Activated CD8-positive, alpha-beta memory T cell treated with anti-CD3 and anti-CD28 coated beads, Interleukin-2, amount 10 ng/mL, durations not matched to agents 7 days and 5 days (primary cell): ENCODE measurements around the gene PHKG1. TPM values are rescaled to one million over a fixed set of nuclear protein-coding genes. Genes with fewer than 3 reads are reported as not detected.
A peak's percentile ranks its signal among the peaks of the same experiment; 100 is the strongest.
"Not testable (repeated sequence)": the region's sequence is repeated elsewhere in the genome, so short reads cannot be mapped to it uniquely, and the experiment has no call there.

Source experiments
- ATAC-seq: fragments of 150-1000 bp; cut with Tn5 transposase; one replicate; pipeline ENCODE4 v1.10.0; 2021; ENCODE audit warnings: moderate library complexity
- CTCF ChIA-PET: fragments of 350-600 bp; sonication (Branson Sonifier 250); formaldehyde crosslinking; loops from one replicate; lab custom pipeline; 2021; ENCODE audit warnings: antibody characterized with exemption; lab: Charles Lee
- DNase-seq: peaks from one replicate; pipeline ENCODE4 v3.0.0-alpha.2; 2020
- H3K27ac Mint-ChIP-seq: one replicate; pipeline ENCODE4 v1.8.0; 2021; ENCODE audit warnings: mild to moderate bottlenecking, mixed read lengths
- H3K27me3 Mint-ChIP-seq: one replicate; pipeline ENCODE4 v1.8.0; 2021; ENCODE audit warnings: mixed read lengths
- H3K36me3 Mint-ChIP-seq: one replicate; pipeline ENCODE4 v1.8.0; 2021; ENCODE audit warnings: mild to moderate bottlenecking, mixed read lengths
- H3K4me1 Mint-ChIP-seq: one replicate; pipeline ENCODE4 v1.8.0; 2021; ENCODE audit warnings: mixed read lengths
- H3K4me3 Mint-ChIP-seq: one replicate; pipeline ENCODE4 v1.8.0; 2021; ENCODE audit warnings: mild to moderate bottlenecking, moderate library complexity, mixed read lengths
- H3K9me3 Mint-ChIP-seq: one replicate; pipeline ENCODE4 v1.8.0; 2022; ENCODE audit warnings: low read depth, mixed read lengths
- total RNA-seq, 2 experiments: library from RNA; stranded (reverse); gene quantifications; one replicate each; pipeline ENCODE4 v1.2.3, GENCODE V29; 2021

The PHKG1 gene
- total RNA-seq: 1 to 10 TPM; 1.8 to 2.5 TPM

DNA sequence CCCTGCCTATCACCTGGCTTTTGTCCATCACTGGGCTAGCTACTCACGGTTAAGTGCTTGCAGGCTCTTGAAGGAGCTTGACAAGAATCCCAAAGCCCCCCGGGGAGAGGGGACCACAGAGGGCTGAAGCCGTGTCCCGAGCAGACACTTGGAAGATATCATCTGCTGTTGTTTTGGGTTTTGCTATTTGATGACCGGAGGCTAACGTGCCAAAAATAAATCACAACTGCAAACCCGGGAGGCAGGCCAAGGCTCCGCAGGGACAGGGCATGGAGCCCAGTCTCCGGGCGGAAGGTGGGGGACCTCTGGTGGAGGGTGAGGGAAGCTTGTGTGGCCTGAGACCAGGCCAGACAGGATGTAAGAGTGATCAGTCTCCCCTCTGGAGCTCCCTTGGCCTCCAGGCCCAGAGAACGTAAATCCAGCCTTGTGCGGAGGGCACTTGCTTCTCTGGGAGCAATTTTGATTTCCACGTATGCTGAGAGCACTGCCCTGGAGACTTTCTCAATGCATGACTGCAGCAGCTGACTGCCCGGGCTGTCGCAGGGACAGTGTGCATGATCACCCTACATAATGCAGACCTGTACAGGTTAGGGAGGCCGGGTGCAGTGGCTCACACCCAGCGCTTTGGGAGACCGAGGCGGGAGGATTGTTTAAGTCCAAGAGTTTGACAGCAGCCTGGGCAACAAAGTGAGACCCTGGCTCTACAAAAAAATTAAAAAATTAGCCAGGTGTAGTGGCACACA, at the start of gene PHKG1:
PHKG1 (minus strand) TSS at position 164 of the 743 bp plus-strand sequence. CDS start 4,011 bp downstream, outside the sequence.
- no peak within 1 kb of the TSS for H3K27ac Mint-ChIP-seq

DNA sequence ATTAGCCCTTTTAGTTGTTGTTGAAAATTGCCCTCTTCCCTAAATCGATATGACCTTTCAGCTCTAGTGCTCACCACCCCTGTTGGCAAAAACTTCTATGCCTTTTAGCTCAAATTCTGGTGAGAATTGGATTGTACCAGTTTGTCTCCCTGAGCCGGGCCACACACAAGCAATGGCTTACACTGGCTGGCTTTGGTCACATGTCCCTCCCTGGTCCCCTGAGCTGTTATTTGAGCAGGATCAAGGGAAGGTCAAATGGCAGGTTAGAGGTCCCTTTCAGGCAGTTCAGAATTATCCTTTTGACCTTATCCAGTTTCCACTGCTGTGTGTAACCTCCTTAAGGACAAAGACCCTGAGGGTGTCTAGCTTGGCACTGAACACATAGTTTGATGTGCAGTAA, 38.3 kb upstream of the PHKG1 start:
- H3K4me1 Mint-ChIP-seq, H3K4me3 Mint-ChIP-seq, ATAC-seq, CTCF ChIA-PET, H3K27ac Mint-ChIP-seq, DNase-seq, H3K27me3 Mint-ChIP-seq, H3K36me3 Mint-ChIP-seq, H3K9me3 Mint-ChIP-seq: not testable (repeated sequence)

More for the DNA sequence above, at the start of gene PHKG1:
- ATAC-seq (no peak), DNase-seq (no peak)
- H3K27me3 Mint-ChIP-seq: no peaks in the 10 kb centered on the region
- H3K9me3 Mint-ChIP-seq: no peaks in the 10 kb centered on the region
- CTCF ChIA-PET: interaction anchor here (2.1 kb wide), 1 partner anchor 19 kb away, joined by 4 read pairs; no protein-coding TSS in a partner anchor
- peaks cover 5% of the 10 kb centered on the region for H3K4me1 Mint-ChIP-seq
- no peak within 1 kb of the TSS for H3K4me3 Mint-ChIP-seq
- H3K36me3 Mint-ChIP-seq: peaks cover 8% of the 10 kb centered on the region

DNA sequence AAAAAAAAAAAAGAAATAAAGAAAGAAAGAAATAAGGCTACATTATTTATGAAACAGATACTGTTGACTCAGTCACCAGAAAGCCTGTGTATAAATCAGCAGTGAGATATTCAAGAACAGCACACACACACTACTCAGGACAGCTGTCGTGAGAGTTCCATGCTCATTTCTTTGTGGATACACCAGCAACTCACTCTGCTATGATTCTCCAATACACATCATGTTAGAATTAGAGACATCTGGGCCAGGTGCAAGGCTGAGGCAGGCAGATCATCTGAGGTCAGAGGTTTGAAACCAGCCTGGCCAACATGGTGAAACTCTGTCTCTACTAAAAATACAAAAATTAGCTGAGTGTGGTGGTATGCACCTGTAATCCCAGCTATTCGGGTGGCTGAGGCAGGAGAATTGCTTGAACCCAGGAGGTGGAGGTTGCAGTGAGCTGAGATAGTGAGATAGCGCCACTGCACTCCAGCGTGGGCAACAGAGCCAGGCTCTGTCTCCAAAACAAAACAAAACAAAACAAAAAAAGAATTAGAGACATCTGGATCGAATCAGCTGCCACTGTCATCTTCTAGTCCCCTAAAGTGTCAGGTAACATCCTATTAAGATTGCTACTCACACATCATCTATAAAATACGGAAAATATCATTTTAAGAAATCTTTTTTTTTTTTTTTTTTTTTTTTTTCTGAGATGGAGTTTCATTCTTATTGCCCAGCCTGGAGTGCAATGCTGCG, 34.7 kb upstream of the PHKG1 start:
- H3K27ac Mint-ChIP-seq: no peak overlapping the region
- CTCF ChIA-PET: no interaction called here
- no peaks in the 10 kb centered on the region for H3K27me3 Mint-ChIP-seq
- no peaks in the 10 kb centered on the region for H3K36me3 Mint-ChIP-seq
- no peak overlapping the region for H3K4me3 Mint-ChIP-seq
- no peaks in the 10 kb centered on the region for H3K4me1 Mint-ChIP-seq
- DNase-seq: no peak
- ATAC-seq: no peak
- H3K9me3 Mint-ChIP-seq: peaks cover 2% of the 10 kb centered on the region

- CTCF ChIA-PET: no interaction called here
- Mint-ChIP-seq H3K27ac (no peak overlapping the region), H3K27me3 (no peaks in the 10 kb centered on the region), H3K4me1 (no peaks in the 10 kb centered on the region), H3K4me3 (no peak overlapping the region), H3K9me3 (peaks cover 2% of the 10 kb centered on the region), H3K36me3 (no peaks in the 10 kb centered on the region)
- no peak for ATAC-seq
- no peak for DNase-seq
These were observed 33.1 kb upstream of the PHKG1 start for GRCh38 chr7:56125831-56126230.

DNA sequence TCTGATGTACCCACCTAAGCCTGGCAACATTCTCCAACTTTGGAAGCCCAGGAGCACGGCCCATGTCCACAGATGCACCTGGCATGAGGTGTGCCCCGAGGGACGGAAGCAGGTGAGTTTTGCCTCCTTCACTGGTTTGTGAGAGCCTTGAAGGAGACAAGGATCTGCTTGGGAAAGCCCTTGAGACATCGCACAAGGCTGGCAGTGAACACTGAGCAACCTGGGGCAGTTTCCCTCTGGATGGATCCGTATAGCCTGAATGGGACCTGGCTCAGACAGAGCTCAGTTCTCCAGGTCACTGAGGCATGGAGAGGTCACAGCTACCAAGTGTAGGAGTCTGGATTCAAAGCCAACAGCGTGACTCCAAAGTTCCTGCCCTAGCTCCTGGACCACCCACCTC, 32.2 kb upstream of the PHKG1 start:
- H3K27ac Mint-ChIP-seq: no peak overlapping the region
- H3K9me3 Mint-ChIP-seq: peaks cover 2% of the 10 kb centered on the region
- no peaks in the 10 kb centered on the region for H3K4me1 Mint-ChIP-seq
- DNase-seq (no peak), ATAC-seq (no peak)
- no peaks in the 10 kb centered on the region for H3K27me3 Mint-ChIP-seq
- H3K36me3 Mint-ChIP-seq: no peaks in the 10 kb centered on the region
- CTCF ChIA-PET: no interaction called here
- no peak overlapping the region for H3K4me3 Mint-ChIP-seq

DNA sequence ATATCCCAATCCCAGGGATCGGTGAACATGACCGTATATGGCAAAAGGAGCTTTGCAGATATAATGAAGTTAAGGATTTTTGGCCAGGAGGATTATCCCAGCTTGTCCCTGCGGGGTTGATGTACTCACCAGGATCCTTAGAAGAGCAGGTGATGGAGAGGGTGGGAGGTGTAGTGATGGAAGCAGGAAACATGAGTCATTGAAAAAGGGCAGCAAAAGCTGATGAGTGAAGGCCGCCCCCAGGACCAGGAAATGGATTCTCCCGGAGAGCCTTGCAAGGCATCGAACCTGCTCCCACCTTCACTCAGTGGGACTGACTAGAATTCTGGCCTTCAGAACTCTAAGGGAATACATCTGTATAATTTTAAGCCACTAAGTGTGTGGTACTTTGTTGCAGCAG, 28.7 kb upstream of the PHKG1 start:
- CTCF ChIA-PET: no interaction called here
- Mint-ChIP-seq H3K9me3 (no peaks in the 10 kb centered on the region), H3K4me3 (no peak overlapping the region), H3K27me3 (peaks cover 15% of the 10 kb centered on the region), H3K27ac (no peak overlapping the region), H3K4me1 (no peaks in the 10 kb centered on the region), H3K36me3 (no peaks in the 10 kb centered on the region)
- no peak for DNase-seq
- no peak for ATAC-seq

- no peak within 1 kb of the TSS for H3K27ac Mint-ChIP-seq
- no peaks in the 10 kb centered on the region for H3K4me1 Mint-ChIP-seq
- H3K4me3 Mint-ChIP-seq: no peak within 1 kb of the TSS
- DNase-seq: no peak
- H3K9me3 Mint-ChIP-seq: no peaks in the 10 kb centered on the region
- H3K36me3 Mint-ChIP-seq: no peaks in the 10 kb centered on the region
- peaks cover 18% of the 10 kb centered on the region for H3K27me3 Mint-ChIP-seq
- CTCF ChIA-PET: interaction anchor here (1.4 kb wide), 1 partner anchor 82 kb away, joined by 3 read pairs; no protein-coding TSS in a partner anchor
- ATAC-seq: no peak
These were observed 23.2 kb upstream of the PHKG1 start, which contains the start of gene NUPR2 for GRCh38 chr7:56115852-56116538. NUPR2 (minus strand) TSS chr7:56116417; CDS start chr7:56116314, 103 bp downstream.

DNA sequence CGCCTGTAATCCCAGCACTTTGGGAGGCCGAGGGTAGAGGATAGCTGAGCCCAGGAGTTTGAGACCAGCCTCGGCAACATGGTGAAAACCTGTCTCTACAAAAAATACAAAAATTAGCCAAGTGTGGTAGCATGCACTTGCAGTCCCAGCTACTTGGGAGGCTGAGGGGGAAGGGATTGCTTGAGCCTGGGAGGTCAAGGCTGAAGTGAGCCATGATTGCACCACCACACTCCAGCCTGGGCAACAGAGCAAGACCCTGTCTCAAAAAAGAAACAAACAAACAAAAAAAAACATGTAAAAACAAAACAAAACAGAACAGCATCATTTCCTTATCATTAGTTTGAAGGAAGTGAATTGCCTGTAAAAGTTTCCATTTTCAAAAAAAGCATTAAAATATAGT, 19.5 kb upstream of the PHKG1 start:
- H3K4me3 Mint-ChIP-seq, H3K27ac Mint-ChIP-seq, H3K27me3 Mint-ChIP-seq, DNase-seq, H3K9me3 Mint-ChIP-seq, ATAC-seq, CTCF ChIA-PET, H3K36me3 Mint-ChIP-seq: not testable (repeated sequence)
- peaks cover 11% of the 10 kb centered on the region for H3K4me1 Mint-ChIP-seq

GRCh38 chr7:56110611-56111010, 17.9 kb upstream of the PHKG1 start:
- ATAC-seq (no peak), DNase-seq (peak; percentile 43)
- Mint-ChIP-seq H3K4me1 (peaks cover 19% of the 10 kb centered on the region), H3K27me3 (peaks cover 2% of the 10 kb centered on the region), H3K27ac (no peak overlapping the region), H3K36me3 (peaks cover 11% of the 10 kb centered on the region), H3K4me3 (no peak overlapping the region), H3K9me3 (peaks cover 4% of the 10 kb centered on the region)
- CTCF ChIA-PET: no interaction called here

- H3K27ac Mint-ChIP-seq: no peak overlapping the region
- CTCF ChIA-PET: no interaction called here
- no peak for ATAC-seq
- peaks cover 4% of the 10 kb centered on the region for H3K9me3 Mint-ChIP-seq
- H3K36me3 Mint-ChIP-seq: peaks cover 27% of the 10 kb centered on the region
- DNase-seq: no peak
- peaks cover 30% of the 10 kb centered on the region for H3K4me1 Mint-ChIP-seq
- H3K27me3 Mint-ChIP-seq: no peaks in the 10 kb centered on the region
- no peak overlapping the region for H3K4me3 Mint-ChIP-seq
These were observed 15.2 kb upstream of the PHKG1 start for GRCh38 chr7:56107954-56108258.

DNA sequence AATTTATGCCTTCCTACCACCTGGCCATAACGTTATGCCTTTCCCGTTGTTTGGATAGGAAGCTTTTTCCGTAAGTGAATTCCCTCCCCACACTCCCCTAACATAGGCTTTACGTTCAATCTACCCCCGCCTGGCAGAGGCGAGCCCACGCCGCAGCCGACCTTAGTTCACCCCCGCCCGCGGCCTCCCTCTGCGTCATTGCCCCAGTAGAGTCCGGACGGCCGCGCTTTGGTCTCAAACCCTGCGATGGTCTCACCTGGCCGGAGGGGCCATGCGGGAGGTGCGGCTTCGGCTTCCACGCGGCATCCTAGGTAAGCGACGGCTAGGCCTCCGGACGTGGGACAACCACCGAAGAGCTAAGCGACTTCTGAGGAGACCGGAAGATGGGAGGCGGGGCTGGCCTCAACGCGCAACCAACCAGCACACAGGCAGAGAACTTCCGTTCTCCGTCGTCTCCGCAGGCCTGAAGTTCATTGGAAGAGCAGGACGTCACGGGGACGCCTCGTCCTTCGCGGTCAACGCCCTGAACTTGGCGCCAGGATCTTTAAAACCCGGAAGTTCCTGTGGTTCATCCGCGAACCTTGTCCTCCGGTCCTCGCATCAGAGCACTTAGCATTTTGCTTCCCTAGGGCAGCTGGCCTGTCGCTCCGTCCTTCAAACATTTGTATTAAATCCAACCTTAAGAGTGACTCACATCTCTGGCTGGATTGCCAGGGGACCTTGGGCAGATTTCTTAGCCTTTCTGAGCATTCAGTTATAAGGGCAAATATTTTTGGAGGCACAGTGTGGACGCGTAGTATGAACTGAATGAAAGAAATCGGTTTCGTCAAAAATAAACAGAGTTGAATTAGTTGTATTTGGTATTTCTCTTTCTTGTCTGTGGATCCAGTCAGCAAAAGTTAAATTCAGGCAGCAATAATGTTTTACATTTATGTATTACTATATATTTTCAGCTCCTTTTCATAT, 13.6 kb upstream of the PHKG1 start, which contains the start of gene CHCHD2:
CHCHD2 (minus strand) TSS at position 369 of the 966 bp plus-strand sequence; CDS start at position 306, 63 bp downstream.
- no peaks in the 10 kb centered on the region for H3K27me3 Mint-ChIP-seq
- H3K4me3 Mint-ChIP-seq: peak within 1 kb of the TSS; percentile 97
- peak within 1 kb of the TSS; percentile 99 for H3K27ac Mint-ChIP-seq
- H3K9me3 Mint-ChIP-seq: peaks cover 4% of the 10 kb centered on the region
- peak; percentile 99 for ATAC-seq
- peaks cover 32% of the 10 kb centered on the region for H3K36me3 Mint-ChIP-seq
- CTCF ChIA-PET: interaction anchor here (0.9 to 2.3 kb wide), 5 partner anchors 32 to 465 kb away, joined by 3 to 11 read pairs (median 3); partner anchors contain the start of genes CCT6A, PSPH and SUMF2
- peaks cover 33% of the 10 kb centered on the region for H3K4me1 Mint-ChIP-seq
- peak; percentile 97 for DNase-seq

- ATAC-seq (peak; percentile 21), DNase-seq (peak; percentile 62)
- CTCF ChIA-PET: interaction anchor here (1.2 to 2.3 kb wide), 4 partner anchors 31 to 464 kb away, joined by 3 to 11 read pairs (median 6); partner anchors contain the start of gene SUMF2
- Mint-ChIP-seq H3K4me1 (peaks cover 30% of the 10 kb centered on the region), H3K27me3 (no peaks in the 10 kb centered on the region), H3K27ac (peak overlapping the region; percentile 99), H3K36me3 (peaks cover 39% of the 10 kb centered on the region), H3K9me3 (peaks cover 4% of the 10 kb centered on the region), H3K4me3 (peak overlapping the region; percentile 97)
These were observed 12.8 kb upstream of the PHKG1 start for GRCh38 chr7:56105508-56105907.
